IMR-90 (cell line): ENCODE results near the gene ZFHX3. TPM values are rescaled to one million over a fixed set of nuclear protein-coding genes. Genes with fewer than 3 reads are reported as not detected.

ENCODE experiments used
- ATAC-seq: fragments of 200-7000 bp; cut with Tn5 transposase; 2 replicates; pipeline ENCODE4 v1.9.1; 2020; ENCODE audit warnings: low read depth, mild to moderate bottlenecking, moderate library complexity
- BruUV-seq: library from RNA; stranded (reverse); fragments of 400-500 nt; replicated peaks from 2 replicates; lab custom pipeline; 2021; lab: Mats Ljungman, UMichigan
- CTCF ChIA-PET: fragments of 300-600 bp; formaldehyde crosslinking; extraction: SDS; loops from one replicate; lab custom pipeline; 2021; ENCODE audit warnings: antibody characterized with exemption; lab: Yijun Ruan, JAX
- POLR2A ChIA-PET: fragments of 300-600 bp; sonication (Branson Sonifier 250); formaldehyde crosslinking; loops from one replicate; lab custom pipeline; 2022; ENCODE audit warnings: antibody characterized with exemption; ENCODE audit not compliant: unreplicated experiment; lab: Charles Lee
- DNase-seq: peaks from one replicate; pipeline ENCODE4 v3.0.0; 2013
- H2AFZ ChIP-seq: replicated peaks from 2 replicates; pipeline ENCODE3; 2013; ENCODE audit warnings: low read length, mild to moderate bottlenecking; ENCODE audit not compliant: poor library complexity
- H2AK5ac ChIP-seq: 2 replicates; pipeline ENCODE4 v1.6.1; 2013; ENCODE audit warnings: low read depth, low read length, inconsistent platforms
- H2AK9ac ChIP-seq: replicated peaks from 2 replicates; pipeline ENCODE3; 2013; ENCODE audit warnings: mild to moderate bottlenecking, low read depth, low read length, moderate library complexity; ENCODE audit not compliant: poor library complexity
- H2BK120ac ChIP-seq: 2 replicates; pipeline ENCODE4 v1.6.1; 2013; ENCODE audit warnings: low read depth, low read length, inconsistent platforms
- H2BK15ac ChIP-seq: 3 replicates; pipeline ENCODE4 v1.6.1; 2013; ENCODE audit warnings: low read depth, low read length, inconsistent platforms
- H2BK20ac ChIP-seq: 2 replicates; pipeline ENCODE4 v1.6.1; 2013; ENCODE audit warnings: low read depth, mild to moderate bottlenecking, inconsistent platforms, low read length, moderate library complexity
- H2BK5ac ChIP-seq: 2 replicates; pipeline ENCODE4 v1.6.1; 2013; ENCODE audit warnings: mild to moderate bottlenecking, low read depth, low read length, inconsistent platforms; ENCODE audit not compliant: poor library complexity, severe bottlenecking
- H3K14ac ChIP-seq: replicated peaks from 2 replicates; pipeline ENCODE4 v1.6.1; 2013; ENCODE audit warnings: low read depth, low read length, inconsistent platforms
- H3K18ac ChIP-seq: 2 replicates; pipeline ENCODE4 v1.6.1; 2013; ENCODE audit warnings: low read depth, low read length, control low read depth
- H3K23ac ChIP-seq: 2 replicates; pipeline ENCODE4 v1.6.1; 2013; ENCODE audit warnings: low read depth, low read length, inconsistent platforms
- H3K27ac ChIP-seq: 2 replicates; pipeline ENCODE4 v1.5.1; 2013; ENCODE audit warnings: mild to moderate bottlenecking, control low read depth, low read length; ENCODE audit not compliant: insufficient read depth
- H3K27me3 ChIP-seq: 2 replicates; pipeline ENCODE4 v1.6.1; 2013; ENCODE audit warnings: low read length; ENCODE audit not compliant: control insufficient read depth, insufficient read depth
- H3K36me3 ChIP-seq: 2 replicates; pipeline ENCODE4 v1.6.1; 2013; ENCODE audit warnings: low read length, mixed read lengths; ENCODE audit not compliant: control insufficient read depth, insufficient read depth
- H3K4ac ChIP-seq: 2 replicates; pipeline ENCODE4 v1.6.1; 2013; ENCODE audit warnings: low read depth, low read length, inconsistent platforms
- H3K4me1 ChIP-seq: 2 replicates; pipeline ENCODE4 v1.6.1; 2013; ENCODE audit warnings: low read length, mixed read lengths; ENCODE audit not compliant: control insufficient read depth, insufficient read depth
- H3K4me2 ChIP-seq: 2 replicates; pipeline ENCODE4 v1.6.1; 2013; ENCODE audit warnings: low read depth, mild to moderate bottlenecking, control low read depth, low read length, moderate library complexity
- H3K4me3 ChIP-seq: 2 replicates; pipeline ENCODE4 v1.5.1; 2013; ENCODE audit warnings: low read depth, mild to moderate bottlenecking, control low read depth, low read length, moderate library complexity; ENCODE audit not compliant: insufficient read depth
- H3K56ac ChIP-seq: 2 replicates; pipeline ENCODE4 v1.6.1; 2013; ENCODE audit warnings: low read length, inconsistent platforms; ENCODE audit not compliant: insufficient read depth; ENCODE audit errors: extremely low read depth
- H3K79me1 ChIP-seq, 2 experiments: 2 replicates each; pipeline ENCODE4 v1.6.1; 2013; ENCODE audit warnings: low read length in 2 of 2, inconsistent platforms in 1 of 2, low read depth in 1 of 2
- H3K9ac ChIP-seq: 2 replicates; pipeline ENCODE4 v1.6.1; 2013; ENCODE audit warnings: low read depth, low read length, control low read depth
- H3K9me1 ChIP-seq: 2 replicates; pipeline ENCODE4 v1.6.1; 2013; ENCODE audit warnings: low read length, inconsistent platforms; ENCODE audit not compliant: insufficient read depth
- H3K9me3 ChIP-seq: 2 replicates; pipeline ENCODE4 v1.6.1; 2013; ENCODE audit warnings: low read length; ENCODE audit not compliant: control insufficient read depth, insufficient read depth
- H4K20me1 ChIP-seq: 2 replicates; pipeline ENCODE4 v1.6.1; 2013; ENCODE audit warnings: low read length, inconsistent platforms; ENCODE audit not compliant: insufficient read depth
- H4K5ac ChIP-seq: 2 replicates; pipeline ENCODE4 v1.6.1; 2013; ENCODE audit warnings: mild to moderate bottlenecking, low read depth, low read length, control low read depth
- H4K8ac ChIP-seq, 2 experiments: 2 replicates each; pipeline ENCODE4 v1.6.1; 2013; ENCODE audit warnings: low read depth in 2 of 2, low read length in 2 of 2, control low read depth in 1 of 2, inconsistent platforms in 1 of 2
- H4K91ac ChIP-seq: 2 replicates; pipeline ENCODE4 v1.6.1; 2013; ENCODE audit warnings: low read depth, low read length, inconsistent platforms; ENCODE audit not compliant: insufficient read depth
- CEBPB ChIP-seq: IDR thresholded peaks from 2 replicates; pipeline ENCODE4 v1.6.1; 2012; ENCODE audit warnings: low read depth, low read length, improper control_type of control experiment
- MXI1 ChIP-seq: IDR thresholded peaks from 2 replicates; pipeline ENCODE4 v1.6.1; 2012; ENCODE audit warnings: low read depth, mild to moderate bottlenecking, low read length, moderate library complexity, borderline replicate concordance
- POLR2A ChIP-seq: IDR thresholded peaks from 2 replicates; pipeline ENCODE4 v1.6.1; 2012; ENCODE audit warnings: mild to moderate bottlenecking, low read depth, low read length
- RCOR1 ChIP-seq: IDR thresholded peaks from 2 replicates; pipeline ENCODE4 v1.6.1; 2012; ENCODE audit warnings: mild to moderate bottlenecking, low read length, improper control_type of control experiment; ENCODE audit not compliant: insufficient replicate concordance
- RFX5 ChIP-seq: IDR thresholded peaks from 2 replicates; pipeline ENCODE4 v1.8.0; 2012; ENCODE audit warnings: low read depth, mild to moderate bottlenecking, low read length, moderate library complexity
- SMC3 ChIP-seq: fragments of 150-350 bp; IDR thresholded peaks from 2 replicates; pipeline ENCODE4 v1.6.1; 2016; ENCODE audit warnings: low read depth, mild to moderate bottlenecking, antibody characterized with exemption, low read length, moderate library complexity
- WGBS, 2 experiments: methylation state at CpG; one replicate each; pipeline versions ENCODE4 v1.1.5 to v1.1.7; 2013; ENCODE audit warnings: missing lambda C conversion rate in 2 of 2; ENCODE audit not compliant: insufficient read length in 1 of 2; ENCODE audit errors: extremely low coverage in 2 of 2; 5-methylcytosine and 5-hydroxymethylcytosine counted together
- dilution Hi-C: fragments of 300-500 bp; cut with HindIII; formaldehyde crosslinking; loops from one replicate; pipeline ENCODE4 v1.14.3; 2018; ENCODE audit warnings: low sequenced_read_pairs; ENCODE audit not compliant: unreplicated experiment
- in situ Hi-C: fragments of 300-500 bp; cut with MboI; formaldehyde crosslinking; loops from 3 replicates; pipeline ENCODE4 v1.14.3; 2019; ENCODE audit warnings: low sequenced_read_pairs, inconsistent platforms, mixed read lengths
- intact Hi-C: fragments of 100-400 bp; cut with micrococcal nuclease; formaldehyde crosslinking; loops from 2 replicates; pipeline ENCODE4 v1.10.0; 2022
- polyA plus RNA-seq, 3 experiments: library from polyadenylated mRNA; depleted of rRNA; stranded (reverse); fragments of >200 nt; gene quantifications; 2 replicates each; pipeline ENCODE4 v1.2.3, GENCODE V29; 2012; ENCODE audit warnings: low replicate concordance in 1 of 3
- total RNA-seq: library from RNA; depleted of rRNA; stranded (reverse); fragments of >200 nt; gene quantifications from 2 replicates; pipeline ENCODE4 v1.2.3, GENCODE V29; 2012
- TF ChIP-seq, protein P1 (sequence below): fragments of 150-350 bp; IDR thresholded peaks from 2 replicates; pipeline ENCODE4 v1.6.1; 2017; ENCODE audit warnings: mild to moderate bottlenecking, antibody characterized with exemption, low read length, low read depth
- TF ChIP-seq, protein P2 (sequence below): conservative IDR thresholded peaks from 2 replicates; pipeline ENCODE4 v1.5.1; 2012; ENCODE audit warnings: mild to moderate bottlenecking, low read depth, low read length, improper control_type of control experiment

ZFHX3 gene
- total and polyA plus RNA-seq, 2 of the 4 experiments (the other 2 are of a cell fraction): 1.4 to 1.7 TPM

DNA sequence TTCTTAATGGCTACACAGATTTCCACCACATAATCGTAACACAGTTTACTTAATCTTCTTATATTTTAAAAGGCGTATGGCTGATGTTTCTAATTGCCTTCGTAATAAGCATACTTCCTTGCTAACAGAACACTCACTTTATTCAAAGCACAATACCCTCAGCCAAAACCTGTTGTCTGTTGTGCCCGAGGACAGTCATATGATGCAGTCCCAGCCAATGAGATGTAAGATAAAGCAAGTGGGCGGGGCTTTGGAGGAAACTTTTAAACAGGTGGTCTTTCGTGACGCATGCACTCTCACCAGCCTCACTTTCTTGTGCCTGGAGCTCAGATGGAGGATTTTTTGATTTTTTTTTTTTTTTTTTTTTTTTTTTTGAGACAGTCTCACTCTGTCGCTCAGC is 174.1 kb downstream of the ZFHX3 start:
- H3K9me1 ChIP-seq: peaks cover 13% of the 10 kb centered on the region
- H3K23ac ChIP-seq: no peak overlapping the region
- H2BK120ac ChIP-seq: no peak overlapping the region
- no peak overlapping the region for H2AFZ ChIP-seq
- H4K8ac ChIP-seq: no peak overlapping the region
- DNase-seq (no peak), ATAC-seq (no peak)
- no peak overlapping the region for H3K27ac ChIP-seq
- no TSS peak for BruUV-seq
- no peak overlapping the region for H3K9ac ChIP-seq
- no peak overlapping the region for H3K4me2 ChIP-seq
- no peak overlapping the region for H3K56ac ChIP-seq
- no peak overlapping the region for H4K5ac ChIP-seq
- TF ChIP-seq SMC3 (no peak), POLR2A (no peak), RCOR1 (no peak), MXI1 (no peak), CEBPB (no peak), RFX5 (no peak)
- TF ChIP-seq, protein P1, sequence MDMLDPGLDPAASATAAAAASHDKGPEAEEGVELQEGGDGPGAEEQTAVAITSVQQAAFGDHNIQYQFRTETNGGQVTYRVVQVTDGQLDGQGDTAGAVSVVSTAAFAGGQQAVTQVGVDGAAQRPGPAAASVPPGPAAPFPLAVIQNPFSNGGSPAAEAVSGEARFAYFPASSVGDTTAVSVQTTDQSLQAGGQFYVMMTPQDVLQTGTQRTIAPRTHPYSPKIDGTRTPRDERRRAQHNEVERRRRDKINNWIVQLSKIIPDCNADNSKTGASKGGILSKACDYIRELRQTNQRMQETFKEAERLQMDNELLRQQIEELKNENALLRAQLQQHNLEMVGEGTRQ: 0 out of 2 replicates have a peak, but pooled peaks have one; percentile 16
- TF ChIP-seq, protein P2, sequence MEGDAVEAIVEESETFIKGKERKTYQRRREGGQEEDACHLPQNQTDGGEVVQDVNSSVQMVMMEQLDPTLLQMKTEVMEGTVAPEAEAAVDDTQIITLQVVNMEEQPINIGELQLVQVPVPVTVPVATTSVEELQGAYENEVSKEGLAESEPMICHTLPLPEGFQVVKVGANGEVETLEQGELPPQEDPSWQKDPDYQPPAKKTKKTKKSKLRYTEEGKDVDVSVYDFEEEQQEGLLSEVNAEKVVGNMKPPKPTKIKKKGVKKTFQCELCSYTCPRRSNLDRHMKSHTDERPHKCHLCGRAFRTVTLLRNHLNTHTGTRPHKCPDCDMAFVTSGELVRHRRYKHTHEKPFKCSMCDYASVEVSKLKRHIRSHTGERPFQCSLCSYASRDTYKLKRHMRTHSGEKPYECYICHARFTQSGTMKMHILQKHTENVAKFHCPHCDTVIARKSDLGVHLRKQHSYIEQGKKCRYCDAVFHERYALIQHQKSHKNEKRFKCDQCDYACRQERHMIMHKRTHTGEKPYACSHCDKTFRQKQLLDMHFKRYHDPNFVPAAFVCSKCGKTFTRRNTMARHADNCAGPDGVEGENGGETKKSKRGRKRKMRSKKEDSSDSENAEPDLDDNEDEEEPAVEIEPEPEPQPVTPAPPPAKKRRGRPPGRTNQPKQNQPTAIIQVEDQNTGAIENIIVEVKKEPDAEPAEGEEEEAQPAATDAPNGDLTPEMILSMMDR: no peak
- no peak overlapping the region for H3K4me3 ChIP-seq
- no peak overlapping the region for H2AK5ac ChIP-seq
- ChIA-PET POLR2A (no interaction called here), CTCF (no interaction called here)
- intact Hi-C loops (no loop called here), dilution Hi-C loops (no loop called here), in situ Hi-C loops (no loop called here)
- H3K36me3 ChIP-seq: no peaks in the 10 kb centered on the region
- no peak overlapping the region for H3K18ac ChIP-seq
- H2BK20ac ChIP-seq: no peak overlapping the region
- no peak overlapping the region for H2AK9ac ChIP-seq
- no peak overlapping the region for H3K4ac ChIP-seq
- no CpG with 5 or more reads among the region's 8 CpGs for WGBS, 2 experiments
- no peaks in the 10 kb centered on the region for H3K9me3 ChIP-seq
- no peak overlapping the region for H2BK15ac ChIP-seq
- peaks cover 8% of the 10 kb centered on the region for H4K20me1 ChIP-seq
- peaks cover 26% of the 10 kb centered on the region for H3K4me1 ChIP-seq
- no peak overlapping the region for H2BK5ac ChIP-seq
- peaks cover 14 to 38% of the 10 kb centered on the region in 2 experiments; a peak in 3 of 4 replicates for H3K79me1 ChIP-seq
- no peak overlapping the region for H3K14ac ChIP-seq
- no peak overlapping the region for H4K91ac ChIP-seq
- no peaks in the 10 kb centered on the region for H3K27me3 ChIP-seq
